ENCODE results near the gene CNTNAP2.

DNA sequence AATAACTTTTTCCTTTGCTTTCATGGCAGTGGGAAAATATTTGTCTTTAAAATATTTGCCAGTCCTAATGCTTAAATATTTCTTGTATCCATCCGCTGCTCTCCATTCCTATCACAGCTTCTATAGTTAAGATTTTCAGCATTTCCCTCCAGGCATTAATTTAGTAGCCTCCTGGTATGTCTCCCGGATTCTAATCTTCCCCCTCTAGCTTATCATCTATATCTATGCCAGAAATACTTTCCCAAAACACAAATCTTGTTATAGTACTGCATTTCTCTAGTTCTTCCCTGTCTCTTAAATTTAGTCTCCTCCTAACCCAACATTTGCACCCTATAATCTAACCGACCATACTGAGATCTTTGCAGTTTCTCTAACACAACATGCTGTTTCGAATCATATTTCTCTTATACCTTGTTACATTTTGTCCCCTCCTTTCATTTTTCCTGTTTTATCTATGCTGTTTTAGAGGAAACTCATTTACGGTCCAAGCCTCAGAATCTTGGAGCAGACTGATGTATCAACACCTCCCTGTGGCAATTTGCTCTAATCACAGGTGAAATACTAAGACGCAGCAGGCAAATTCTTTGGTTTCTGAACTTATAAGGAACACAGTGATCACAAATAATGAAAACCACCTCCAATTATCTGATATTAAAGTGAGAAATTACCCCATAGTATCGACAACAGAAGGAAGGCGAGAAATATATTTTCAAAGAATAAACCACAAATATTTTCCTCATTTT is 10.3 kb downstream of the CNTNAP2 start:
- TF ChIP-seq POLR2A (IDR thresholded peaks at IDR 0.05; ENCODE audit: low read length) (no peak), GATA1 (IDR thresholded peaks at IDR 0.05; ENCODE audit: low read depth, low read length) (no peak)
